HG03280 (cell line): ENCODE measurements around the gene DCAF12.
"Not testable (repeated sequence)": the region's sequence is repeated elsewhere in the genome, so short reads cannot be mapped to it uniquely, and the experiment has no call there.

ENCODE experiments used
- ATAC-seq: cut with Tn5 transposase; IDR thresholded peaks from one replicate; pipeline ENCODE4 v1.9.1; 2021; ENCODE audit warnings: mild to moderate bottlenecking, moderate library complexity; ENCODE audit not compliant: unreplicated experiment

Gene DCAF12

DNA sequence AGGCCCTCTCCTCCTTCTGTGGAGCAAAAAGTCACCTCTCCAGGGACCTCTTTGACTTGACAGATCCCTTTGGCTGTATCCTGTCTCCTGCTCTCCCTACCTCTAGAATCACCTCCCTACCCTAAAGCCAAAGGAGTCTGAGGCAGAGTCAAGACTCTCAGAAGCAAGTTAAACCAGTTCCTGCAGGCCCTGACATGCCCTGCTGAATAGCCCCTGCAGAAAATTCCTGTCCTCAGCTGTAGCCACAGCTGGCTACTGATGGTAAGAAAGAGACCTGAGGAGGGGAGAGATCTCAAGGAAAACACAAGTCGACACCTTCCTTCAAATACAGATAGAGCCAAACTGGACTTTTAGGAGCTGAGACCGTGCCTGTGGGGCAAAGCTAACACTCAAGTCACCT is 54.1 kb downstream of the DCAF12 start:
- ATAC-seq: no peak

DNA sequence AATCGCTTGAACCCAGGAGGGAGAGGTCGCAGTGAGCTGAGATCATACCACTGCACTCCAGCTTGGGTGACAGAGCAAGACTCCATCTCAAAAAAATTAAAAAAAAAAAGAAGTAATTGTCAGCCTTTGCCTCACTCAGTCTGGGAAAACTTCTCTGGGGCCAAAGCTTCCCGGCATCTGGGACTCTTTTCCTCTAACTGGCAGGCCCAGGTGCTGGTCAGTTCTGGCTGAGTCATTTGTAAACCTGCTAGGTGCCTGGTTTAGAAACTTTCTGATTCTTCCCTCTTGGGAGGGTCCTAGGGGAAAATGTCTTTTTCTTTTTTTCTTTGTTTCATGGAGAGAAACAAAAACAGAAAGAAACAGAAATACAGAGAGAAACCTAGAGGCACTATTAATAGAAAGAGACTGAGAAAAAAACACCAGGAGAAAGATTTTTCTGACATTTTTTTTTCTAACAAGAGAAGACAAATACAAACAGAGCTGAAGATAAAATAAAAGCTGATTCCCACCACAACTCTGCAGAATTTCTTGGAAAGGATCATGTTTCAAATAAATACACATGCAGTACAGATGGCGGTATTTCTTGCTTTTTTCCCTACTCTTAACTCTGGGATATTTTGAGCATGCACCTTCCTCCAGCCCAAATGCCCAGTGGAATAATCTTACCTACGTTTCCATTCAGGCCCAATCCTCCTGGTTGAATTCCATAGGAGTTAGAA is 55.7 kb downstream of the DCAF12 start:
- ATAC-seq: no peak

DNA sequence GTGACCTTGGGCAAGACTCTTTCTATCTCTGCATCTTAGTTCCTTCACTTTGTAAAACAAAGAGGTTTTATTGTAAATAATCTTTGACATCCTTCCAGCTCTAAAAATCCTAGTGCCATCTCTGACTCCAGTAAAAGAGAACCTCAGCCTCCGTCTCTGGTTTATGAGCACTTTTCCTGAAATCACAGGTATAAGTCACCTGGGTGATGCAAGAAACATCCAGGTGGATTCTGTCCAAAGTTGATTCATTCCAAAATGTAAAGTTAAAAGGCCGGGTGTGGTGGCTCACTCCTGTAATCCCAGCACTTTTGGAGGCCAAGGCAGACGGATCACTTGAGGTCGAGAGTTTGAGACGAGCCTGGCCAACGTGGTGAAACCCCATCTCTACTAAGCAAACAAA is 56.7 kb downstream of the DCAF12 start:
- no peak for ATAC-seq

GRCh38 chr9:34065541-34065940 is 61.0 kb downstream of the DCAF12 start:
- no peak for ATAC-seq

GRCh38 chr9:34059954-34060353 is 66.5 kb downstream of the DCAF12 start:
- no peak for ATAC-seq

- ATAC-seq: no peak
Observed at GRCh38 chr9:34059281-34059680, 67.2 kb downstream of the DCAF12 start.

DNA sequence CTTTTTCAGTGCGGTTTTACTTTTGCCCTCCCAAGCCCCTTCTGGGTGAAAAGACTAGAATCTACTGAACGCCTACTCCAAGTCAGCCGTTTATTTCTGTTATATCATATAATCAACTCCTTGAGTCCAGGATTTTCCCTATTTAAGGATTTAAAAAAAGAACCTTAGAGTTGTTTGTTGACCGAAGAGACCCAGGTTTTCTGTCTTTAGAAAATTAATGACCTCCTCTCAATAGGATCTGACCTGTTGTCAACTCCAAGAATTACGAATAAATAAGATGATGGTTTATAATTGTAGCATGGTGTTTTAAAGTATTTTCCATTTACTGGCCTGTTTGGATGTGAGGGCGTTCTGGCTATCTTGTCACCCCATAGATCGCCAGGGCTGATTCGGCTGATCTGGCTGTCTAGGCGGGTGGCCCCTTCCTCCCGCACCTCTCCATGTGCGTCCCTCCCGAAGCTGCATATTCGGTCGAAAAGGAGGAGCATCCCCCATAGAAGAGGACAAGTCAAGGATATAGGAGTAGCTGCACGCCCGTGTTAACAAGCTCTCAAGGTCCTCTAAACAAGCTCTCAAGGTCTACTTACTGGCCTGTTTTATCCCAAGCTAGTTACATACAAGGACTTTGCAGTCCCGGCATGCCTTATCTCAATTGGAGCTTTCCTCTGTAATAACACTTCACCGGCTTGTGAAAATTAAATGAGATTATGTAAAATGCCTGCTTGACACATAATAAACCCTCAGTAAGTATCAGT is 76.7 kb downstream of the DCAF12 start:
- no peak for ATAC-seq

GRCh38 chr9:34048727-34049629 is 77.5 kb downstream of the DCAF12 start, which contains the start of gene UBAP2:
UBAP2 (minus strand) TSS chr9:34048887; CDS start chr9:34017148, 31,739 bp downstream.
- peak; percentile 83 for ATAC-seq

DNA sequence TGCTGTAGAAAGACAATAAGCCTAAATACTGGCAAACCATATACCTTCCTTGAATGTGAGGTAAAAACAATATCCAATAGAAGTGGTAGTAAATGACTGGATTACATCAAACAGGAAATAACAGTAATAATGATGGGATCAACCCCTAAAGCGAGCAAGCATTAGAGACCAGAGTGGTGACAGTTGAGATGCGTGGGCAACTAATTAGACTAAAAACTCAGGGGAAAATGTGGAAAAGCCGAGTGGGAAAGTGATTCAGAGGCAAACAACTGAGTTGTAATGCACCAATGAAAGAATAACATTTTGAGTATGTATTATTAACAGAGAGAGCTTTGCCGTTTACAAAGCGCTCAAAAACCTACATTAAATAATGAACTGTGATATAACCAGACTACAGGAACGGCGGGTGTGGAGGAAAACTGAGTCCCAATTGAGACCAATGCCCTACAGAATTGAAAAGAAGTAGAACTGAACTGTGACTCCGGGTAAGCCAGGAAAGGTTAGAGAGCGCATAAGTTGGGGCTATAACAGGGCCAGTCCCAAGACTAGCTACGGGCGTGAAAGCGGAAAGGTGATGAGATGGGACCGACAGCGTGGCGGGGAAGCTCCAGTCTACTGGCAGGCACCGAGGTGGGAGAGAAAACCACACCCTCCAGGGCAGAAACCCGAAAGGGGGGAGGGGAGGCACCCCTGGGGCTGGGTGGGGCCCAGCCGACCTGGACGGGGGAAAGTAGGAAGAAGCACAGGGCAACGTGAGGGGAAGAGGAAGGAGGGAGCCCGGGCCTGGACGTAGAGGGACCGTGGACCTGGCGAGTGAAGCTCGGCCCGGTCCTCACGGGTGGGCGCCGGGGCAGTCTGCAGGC is 78.4 kb downstream of the DCAF12 start:
- peak; percentile 20 for ATAC-seq

GRCh38 chr9:34046784-34047379 is 79.6 kb downstream of the DCAF12 start:
- no peak for ATAC-seq

DNA sequence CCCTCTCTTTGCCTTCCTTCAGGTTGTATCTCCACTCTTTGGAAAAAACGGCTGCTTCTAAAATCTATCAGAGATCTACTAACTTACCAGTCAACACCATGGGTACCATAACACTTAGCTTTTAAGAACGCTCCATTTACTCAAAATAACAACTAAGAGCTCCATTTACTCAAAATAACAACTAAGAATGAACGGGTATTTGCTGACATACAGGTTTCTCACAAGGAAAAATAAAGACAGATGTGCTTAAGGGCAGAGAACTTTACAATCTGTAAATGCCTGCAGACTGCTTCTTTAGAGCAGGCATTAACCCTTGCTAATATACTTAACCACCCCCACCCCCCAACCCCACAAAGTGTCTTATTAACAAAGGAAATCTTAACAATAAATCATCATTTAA is 80.6 kb downstream of the DCAF12 start:
- ATAC-seq: no peak

DNA sequence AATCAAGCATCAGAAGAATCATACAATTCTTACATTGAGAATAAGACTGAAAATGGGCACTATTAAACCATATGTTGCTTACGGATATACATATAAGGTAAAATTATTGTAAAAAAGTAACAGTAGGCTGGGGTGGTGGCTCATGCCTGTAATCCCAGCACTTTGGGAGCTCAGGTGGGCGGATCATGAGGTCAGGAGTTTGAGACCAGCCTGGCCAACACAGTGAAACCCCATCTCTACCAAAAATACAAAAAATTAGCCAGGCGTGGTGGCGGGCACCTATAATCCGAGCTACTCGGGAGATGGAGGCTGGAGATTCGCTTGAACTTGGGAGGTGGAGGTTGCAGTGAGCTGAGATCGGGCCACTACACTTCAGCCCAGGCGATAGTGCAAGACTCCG is 84.4 kb downstream of the DCAF12 start:
- not testable (repeated sequence) for ATAC-seq

DNA sequence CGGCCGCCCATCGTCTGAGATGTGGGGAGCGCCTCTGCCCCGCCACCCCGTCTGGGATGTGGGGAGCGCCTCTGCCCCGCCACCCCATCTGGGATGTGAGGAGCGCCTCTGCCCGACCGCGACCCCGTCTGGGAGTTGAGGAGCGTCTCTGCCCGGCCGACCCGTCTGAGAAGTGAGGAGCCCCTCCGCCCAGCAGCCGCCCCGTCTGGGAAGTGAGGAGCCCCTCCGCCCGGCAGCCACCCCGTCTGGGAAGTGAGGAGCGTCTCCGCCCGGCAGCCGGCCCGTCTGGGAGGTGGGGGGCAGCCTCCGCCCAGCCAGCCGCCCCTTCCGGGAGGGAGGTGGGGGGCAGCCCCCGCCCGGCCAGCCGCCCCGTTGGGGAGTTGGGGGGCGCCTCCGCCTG is 87.6 kb downstream of the DCAF12 start:
- ATAC-seq: not testable (repeated sequence)

GRCh38 chr9:34037626-34038025 is 88.9 kb downstream of the DCAF12 start:
- no peak for ATAC-seq

DNA sequence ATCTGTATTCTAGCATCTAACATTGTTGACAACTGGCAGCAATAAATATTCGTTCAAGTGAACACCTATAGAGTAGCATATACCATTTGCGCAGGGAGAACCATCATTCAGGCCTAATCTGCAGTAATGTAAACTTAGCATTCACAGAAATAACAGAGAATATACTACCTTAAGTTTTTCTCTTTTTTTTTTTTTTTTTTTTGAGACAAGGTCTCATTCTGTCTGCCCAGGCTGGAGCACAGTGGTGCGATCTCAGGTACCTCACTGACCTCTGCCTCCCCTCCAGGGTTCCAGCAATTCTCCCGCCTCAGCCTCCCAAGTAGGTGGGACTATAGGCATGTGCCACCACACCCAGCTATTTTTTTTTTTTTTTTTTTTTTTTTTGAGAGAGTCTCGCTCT is 89.9 kb downstream of the DCAF12 start:
- no peak for ATAC-seq
